Gastroesophageal sphincter (tissue), 3 donors: ENCODE measurements around the gene SNX25.
"Not testable (repeated sequence)": the region's sequence is repeated elsewhere in the genome, so short reads cannot be mapped to it uniquely, and the experiment has no call there.

Experiments
- EP300 ChIP-seq: sonication (generic); formaldehyde crosslinking; IDR thresholded peaks from one replicate; pipeline ENCODE4 v1.6.1; 2017; ENCODE audit warnings: antibody characterized with exemption, mild to moderate bottlenecking
- POLR2A ChIP-seq, 2 donors: fragments of 450-650 bp; IDR thresholded peaks; one replicate each; pipeline ENCODE4 v1.6.1; 2017; ENCODE audit warnings: antibody characterized with exemption in 2 of 2, mild to moderate bottlenecking in 2 of 2, moderate library complexity in 1 of 2
- POLR2AphosphoS5 ChIP-seq: sonication (generic); formaldehyde crosslinking; IDR thresholded peaks from one replicate; pipeline ENCODE4 v1.6.1; 2017; ENCODE audit warnings: antibody characterized with exemption
- TF ChIP-seq, protein P1 (sequence below), 4 experiments: fragments of 200-600 bp in 2 of 4; fragments of 450-650 bp in 2 of 4; sonication (generic) in 1 of 4; IDR thresholded peaks; one replicate each; pipeline ENCODE4 v1.5.1; 2017 to 2019; ENCODE audit warnings: antibody characterized with exemption in 4 of 4, mild to moderate bottlenecking in 2 of 4, moderate library complexity in 2 of 4

DNA sequence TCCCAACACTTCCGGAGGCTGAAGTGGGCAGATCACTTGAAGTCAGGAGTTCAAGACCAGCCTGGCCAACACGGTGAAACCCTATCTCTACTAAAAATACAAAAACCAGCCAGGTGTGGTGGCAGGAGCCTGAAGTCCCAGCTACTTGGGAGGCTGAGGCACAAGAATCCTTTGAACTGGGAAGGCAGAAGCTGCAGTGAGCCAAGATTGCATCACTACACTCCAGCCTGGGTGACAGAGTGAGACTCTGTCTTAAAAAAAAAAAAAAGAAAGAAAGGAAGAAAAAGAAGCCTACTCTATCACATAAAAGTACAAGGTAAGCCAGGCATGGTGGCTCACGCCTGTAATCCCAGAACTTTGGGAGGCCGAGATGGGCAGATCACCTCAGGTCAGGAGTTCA lies 11.2 kb upstream of the SNX25 start:
- TF ChIP-seq, protein P1, sequence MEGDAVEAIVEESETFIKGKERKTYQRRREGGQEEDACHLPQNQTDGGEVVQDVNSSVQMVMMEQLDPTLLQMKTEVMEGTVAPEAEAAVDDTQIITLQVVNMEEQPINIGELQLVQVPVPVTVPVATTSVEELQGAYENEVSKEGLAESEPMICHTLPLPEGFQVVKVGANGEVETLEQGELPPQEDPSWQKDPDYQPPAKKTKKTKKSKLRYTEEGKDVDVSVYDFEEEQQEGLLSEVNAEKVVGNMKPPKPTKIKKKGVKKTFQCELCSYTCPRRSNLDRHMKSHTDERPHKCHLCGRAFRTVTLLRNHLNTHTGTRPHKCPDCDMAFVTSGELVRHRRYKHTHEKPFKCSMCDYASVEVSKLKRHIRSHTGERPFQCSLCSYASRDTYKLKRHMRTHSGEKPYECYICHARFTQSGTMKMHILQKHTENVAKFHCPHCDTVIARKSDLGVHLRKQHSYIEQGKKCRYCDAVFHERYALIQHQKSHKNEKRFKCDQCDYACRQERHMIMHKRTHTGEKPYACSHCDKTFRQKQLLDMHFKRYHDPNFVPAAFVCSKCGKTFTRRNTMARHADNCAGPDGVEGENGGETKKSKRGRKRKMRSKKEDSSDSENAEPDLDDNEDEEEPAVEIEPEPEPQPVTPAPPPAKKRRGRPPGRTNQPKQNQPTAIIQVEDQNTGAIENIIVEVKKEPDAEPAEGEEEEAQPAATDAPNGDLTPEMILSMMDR (IDR thresholded peaks at IDR 0.05) = not testable (repeated sequence)
- not testable (repeated sequence) for TF ChIP-seq POLR2A (IDR thresholded peaks at IDR 0.05); POLR2AphosphoS5; EP300
